CD4-positive, alpha-beta T cell treated with Interleukin-6 for 4 hours (primary cell): ENCODE results near the gene RIT2.

Experiments used
- DNase-seq: peaks from one replicate; pipeline ENCODE4 v3.0.0-alpha.2; 2020; ENCODE audit warnings: mixed read lengths

The RIT2 gene

DNA sequence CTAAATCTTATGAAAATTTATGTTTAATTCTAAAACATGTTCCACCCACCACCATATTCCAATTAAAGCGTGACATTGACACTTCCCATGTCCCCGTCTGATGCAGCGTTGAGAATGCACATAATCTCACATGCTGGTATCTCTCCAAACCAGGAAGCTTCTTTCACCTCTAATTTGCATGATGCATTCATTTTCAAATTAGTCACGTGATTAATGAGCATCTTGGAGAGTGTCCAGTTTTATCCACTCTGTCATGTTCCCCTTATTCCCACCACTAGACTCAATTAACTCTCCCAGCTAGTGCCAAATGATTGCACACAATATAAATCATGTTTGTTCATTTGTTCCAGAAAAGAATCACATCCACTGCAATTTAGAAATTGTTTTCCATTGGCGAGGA is 105.8 kb downstream of the RIT2 start:
- no peak for DNase-seq

DNA sequence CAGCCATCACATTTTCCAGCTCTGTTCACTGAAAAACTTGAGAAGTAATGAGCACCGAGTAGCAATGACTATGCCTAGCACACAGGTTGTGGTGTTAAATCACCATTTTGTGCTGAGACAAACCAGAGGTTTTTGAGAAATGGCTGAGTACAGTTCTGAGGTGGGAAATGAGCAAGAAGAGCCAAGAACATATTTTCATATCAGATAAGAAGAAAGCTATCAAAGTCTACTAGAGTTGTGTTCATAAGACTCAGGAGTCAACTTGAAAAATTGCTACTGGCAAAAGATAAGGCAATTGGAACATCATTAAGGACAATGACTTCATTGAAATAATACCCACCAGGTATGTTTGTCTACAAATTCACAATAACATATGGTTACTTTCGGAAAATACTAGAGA is 108.1 kb downstream of the RIT2 start:
- no peak for DNase-seq

DNA sequence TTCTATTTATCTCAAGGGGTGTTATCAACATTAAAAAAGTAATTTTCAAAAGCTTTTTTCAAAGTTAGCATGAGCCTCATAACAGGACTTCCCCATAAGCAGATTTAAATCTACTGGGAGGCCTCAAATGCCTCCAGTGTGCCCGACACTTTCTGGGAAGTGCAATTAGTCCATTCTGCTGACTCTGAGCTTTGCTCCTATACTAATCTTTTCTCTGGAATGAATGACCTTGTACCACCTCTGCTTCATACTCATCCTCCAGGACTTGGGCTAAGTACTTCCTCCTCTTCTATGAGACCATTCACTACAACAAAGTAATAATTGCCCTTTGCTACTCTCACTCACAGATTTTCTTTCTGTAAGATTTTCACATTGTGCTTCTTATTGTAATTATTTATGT is 111.1 kb downstream of the RIT2 start:
- no peak for DNase-seq

DNA sequence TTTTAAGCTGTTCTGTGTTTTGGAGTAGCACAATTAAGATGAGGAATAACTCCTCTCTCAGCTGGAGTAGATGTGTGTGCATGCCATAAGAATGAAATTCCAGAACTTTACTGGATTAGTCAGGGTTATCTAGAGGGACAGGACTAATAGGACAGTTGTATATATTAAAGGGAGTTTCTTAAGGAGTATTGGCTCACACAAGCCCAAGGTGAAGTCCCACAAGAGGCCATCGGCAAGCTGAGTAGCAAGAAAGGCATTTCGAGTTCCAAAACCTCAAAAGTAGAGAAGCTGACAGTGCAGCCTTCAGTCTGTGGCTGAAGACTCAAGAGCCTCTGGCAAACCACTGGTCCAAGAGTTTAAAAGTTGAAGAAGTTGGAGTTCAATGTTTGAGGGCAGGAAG is 113.7 kb downstream of the RIT2 start:
- no peak for DNase-seq

DNA sequence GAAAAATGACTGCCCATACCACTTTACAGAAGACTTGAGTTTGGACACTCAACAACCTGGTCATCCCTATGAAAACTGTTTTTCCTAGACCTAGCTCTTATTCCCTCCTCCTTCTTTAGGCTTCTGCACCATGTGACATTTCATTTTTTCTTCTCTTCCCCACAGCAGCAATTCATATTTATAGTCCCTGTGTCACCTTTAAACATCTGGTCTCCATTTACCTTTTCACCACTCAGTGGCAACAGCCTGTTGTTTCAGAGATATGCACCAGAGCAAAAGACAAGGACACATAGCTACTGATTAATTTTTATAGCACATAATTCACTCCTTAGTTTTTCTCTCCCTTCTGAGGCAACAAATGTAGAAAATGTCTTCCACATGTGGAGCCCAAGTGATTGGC is 118.7 kb downstream of the RIT2 start:
- DNase-seq = no peak

DNA sequence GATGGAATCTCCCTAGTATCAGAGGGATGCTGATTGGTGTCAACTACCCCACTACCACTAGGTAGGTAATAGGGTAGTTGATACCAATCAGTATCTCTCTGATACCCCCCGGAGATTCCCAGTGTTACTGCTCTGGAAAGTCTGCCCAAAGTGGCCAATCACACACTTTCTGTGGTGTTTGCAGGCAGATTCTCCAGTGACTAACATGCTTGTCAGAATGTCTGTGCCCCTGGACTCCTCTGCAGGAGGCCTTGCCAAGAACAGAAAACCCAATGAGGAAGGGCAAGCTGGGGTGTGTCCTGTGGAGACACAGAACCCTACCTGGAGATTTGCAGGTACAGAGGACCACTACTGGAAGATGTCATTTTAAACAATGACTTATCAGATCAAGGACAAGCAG is 135.1 kb downstream of the RIT2 start:
- DNase-seq = no peak

DNA sequence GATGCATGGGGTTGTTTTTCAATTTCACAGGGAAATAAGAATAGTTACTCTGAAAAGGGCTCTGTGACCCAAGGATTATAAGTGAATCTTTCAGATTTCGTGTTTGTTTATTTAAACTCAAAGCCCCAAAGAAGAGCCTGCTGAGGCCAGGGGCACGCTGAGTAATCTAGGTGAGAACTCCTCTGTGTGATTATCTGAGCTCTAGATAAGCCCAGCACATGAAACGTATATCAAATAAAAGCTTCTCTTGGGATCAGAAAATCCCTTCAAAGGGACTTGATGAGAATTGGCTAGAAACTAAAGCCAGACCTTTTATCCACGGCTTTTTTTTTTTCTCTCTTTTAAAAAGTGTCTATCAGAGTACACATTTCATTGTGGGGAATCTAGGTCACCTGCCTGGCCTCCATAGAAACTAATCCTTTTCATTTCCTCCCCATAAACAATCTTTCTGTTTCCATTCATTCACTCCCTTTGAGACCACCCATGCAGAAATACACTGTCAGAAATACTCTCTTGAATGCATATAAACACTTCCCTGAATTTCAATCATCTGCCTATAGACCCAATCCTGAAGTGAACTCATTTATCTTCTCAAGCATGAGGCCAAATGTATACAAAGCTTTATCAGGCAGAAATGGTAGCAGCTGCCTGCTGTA is 137.4 kb downstream of the RIT2 start:
- no peak for DNase-seq

DNA sequence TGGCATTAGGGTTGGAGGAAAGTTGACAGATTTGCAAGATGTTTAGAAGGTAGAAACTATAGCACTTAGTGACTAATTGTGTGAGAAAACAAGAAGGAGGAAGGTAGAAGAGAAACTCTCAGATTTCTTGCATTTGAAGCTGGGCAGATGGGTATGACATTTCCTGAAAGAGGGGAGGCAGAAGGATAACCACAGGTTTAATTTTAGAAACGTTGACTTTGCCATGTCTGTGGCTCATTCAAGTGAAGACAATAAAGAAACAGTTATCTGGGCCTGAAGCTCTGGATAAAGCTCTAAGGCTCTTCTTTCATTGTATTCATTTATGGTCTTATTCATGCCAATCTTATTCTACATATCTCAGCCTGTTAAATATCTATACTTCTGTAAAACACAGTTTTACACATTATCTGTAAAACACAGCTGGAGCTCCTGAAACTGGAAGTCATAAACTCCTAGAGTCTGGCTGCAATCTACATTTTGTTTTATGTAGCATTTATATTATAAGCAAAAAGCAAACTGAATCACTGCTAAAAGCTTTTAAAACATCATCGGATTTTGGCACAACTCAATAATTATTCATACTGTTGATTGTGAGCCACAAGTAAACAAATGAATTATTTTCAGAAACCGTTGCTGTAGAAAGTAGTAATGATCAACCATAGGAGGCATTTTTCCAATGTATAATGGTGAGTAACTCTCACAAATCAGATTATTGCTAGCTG is 138.5 kb downstream of the RIT2 start:
- no peak for DNase-seq

DNA sequence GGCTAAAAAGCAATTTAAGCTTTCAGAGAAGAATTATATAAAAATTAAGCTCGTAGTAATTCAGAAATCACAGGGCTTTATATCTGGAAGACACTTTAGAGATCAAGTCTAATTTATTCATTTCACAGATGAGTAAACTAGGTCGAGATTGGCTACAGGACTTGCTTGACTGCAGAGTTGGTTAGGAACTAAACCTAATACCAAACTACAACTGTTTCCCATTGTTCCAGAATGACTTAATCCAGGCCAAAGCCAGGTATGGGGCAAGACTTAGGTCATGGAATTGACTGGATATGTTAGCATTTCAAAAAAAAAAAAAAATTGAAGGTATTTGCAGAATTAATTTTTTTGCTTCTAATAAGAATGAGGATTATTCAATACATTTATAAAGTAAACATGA is 146.1 kb downstream of the RIT2 start:
- DNase-seq = no peak

DNA sequence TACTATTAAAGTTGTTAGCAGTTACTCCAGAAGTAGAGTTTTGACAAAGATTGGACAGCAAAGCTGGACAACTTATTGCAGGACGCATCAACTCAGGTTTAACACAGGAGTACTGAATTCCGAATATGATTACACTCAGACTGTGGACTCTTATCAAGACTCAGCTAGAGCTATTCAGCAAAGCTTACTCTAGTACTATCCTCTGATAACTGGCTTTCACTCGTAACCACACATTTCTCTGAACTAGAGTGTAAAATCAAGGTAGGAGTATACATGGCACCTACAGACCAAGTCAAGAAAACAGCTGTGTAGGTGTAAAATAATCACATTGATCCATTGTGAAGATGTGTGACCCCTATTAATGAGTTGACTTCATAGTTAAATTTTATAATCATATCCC is 154.2 kb downstream of the RIT2 start:
- no peak for DNase-seq

DNA sequence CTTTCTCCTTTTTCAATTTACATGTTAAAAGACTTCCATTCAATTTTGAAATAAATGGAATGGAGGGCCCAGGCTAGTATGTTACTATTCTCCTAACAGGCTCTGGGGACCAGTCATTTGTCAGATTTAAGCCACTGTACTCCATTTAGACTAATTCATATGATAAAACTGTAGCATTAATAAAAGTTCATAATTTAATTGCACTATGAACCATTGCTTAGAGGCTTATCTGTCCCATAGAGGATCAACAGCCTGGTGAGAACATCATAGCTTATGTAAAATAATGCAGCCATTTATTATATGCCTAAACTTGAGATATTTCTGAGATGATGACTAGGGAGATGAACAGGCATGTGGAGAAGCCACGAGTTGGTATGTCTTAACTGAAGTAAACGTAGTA is 156.0 kb downstream of the RIT2 start:
- DNase-seq = no peak

DNA sequence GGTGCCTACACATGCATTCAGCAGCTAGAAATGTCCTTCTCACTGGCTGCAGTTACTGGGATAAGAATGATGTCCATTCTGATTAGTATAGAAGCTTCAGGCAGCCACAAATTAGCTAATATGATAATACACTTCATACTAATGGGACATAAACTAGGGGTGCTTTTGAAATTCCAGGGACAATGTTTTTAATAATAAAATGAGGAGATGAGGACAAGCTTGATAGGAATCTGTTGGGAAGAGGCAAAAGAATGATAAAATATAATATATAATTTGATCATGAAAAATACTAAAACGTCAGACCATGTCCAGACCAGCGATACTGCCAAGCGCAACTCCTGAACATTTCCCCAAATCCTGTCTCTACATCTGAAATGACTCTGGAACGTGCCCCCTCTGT is 157.1 kb downstream of the RIT2 start:
- no peak for DNase-seq

DNA sequence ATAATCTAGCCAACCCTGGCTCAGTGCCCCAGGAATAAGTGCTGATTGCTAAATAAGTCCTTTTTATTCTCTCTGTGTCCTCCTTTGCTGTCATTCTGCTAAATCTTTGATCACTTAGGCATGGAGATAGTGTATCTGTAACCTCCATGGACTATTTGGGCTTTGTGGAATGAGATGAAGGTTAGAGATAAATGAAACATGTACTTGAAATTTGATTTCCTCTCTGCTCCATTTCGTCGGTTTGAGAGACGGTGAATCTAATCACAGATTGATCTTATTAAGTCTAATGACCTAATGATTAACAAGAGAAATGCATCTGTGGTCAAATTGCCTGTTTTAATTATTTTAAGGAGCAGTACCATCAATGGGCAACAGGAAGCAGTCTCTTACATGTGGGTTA is 159.2 kb downstream of the RIT2 start:
- DNase-seq = no peak

DNA sequence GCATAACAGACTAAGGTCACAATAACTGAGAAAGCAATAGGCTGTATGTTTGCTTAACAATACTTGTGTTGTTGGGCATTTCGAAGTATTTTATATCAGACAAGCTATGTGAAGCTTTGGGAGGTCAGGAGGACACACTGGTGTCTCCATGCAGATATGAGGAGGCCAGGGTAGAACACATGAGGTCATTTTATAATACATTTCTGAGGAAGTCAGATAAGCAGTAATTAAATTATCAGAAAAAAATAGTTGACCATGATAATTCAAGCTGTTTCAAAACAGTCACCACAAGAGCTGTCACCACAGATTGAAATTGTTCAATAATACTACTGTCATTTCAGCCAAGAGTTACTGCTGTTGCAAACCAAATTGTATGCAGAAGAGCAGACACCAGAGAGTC is 160.6 kb downstream of the RIT2 start:
- no peak for DNase-seq

DNA sequence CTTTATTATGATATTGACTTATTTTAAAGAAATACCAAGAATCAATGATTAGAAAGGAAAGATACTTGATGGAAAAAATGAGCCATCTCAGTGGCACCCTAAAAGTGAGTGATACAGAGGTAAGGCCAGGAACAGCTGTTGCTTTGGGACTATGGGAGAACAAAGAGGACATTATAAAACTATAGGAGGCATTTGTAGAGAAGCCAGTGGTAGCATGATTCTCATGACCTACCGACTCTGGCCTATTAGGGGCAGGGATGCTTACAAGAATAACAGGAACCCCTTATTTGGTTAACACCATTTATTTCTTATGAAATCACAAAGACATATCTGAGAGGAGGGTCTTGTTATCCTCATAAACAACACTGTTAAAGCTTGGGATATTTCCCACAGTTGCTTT is 162.2 kb downstream of the RIT2 start:
- DNase-seq = no peak

DNA sequence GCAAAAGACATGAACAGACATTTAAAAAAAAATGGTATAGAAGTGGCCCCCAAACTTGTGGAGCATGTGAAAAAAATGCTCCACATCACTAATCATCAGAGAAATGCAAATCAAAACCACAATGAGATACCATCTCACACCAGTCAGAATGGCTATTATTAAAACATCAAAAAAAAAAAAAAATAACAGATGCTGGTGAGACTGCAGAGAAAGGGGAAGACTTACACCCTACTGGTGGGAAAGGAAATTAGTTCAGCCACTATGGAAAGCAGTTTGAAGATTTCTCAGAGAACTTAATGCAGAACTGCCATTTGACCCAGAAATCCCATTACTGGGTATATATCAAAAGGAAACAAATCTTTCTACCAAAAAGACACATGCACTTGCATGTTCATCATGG is 164.8 kb downstream of the RIT2 start:
- DNase-seq = no peak

DNA sequence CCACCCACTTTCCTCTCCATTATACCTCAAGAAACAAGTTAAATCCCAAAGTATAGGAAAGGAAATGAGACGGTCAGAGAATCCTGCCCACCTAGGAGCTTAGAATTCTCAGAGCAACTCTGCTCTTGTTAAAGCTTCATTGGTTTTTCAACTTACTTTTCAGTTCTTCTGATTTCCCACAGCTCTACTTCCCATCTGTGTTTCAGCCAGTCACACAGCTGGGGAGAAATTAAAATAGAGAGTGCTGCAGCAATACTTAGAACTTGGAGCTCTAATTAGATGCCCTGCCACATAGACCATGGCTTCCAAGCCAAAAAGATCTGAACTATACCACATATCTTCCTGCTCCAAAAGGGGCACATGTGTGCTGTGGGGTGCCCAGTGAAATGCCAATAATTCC is 166.7 kb downstream of the RIT2 start:
- DNase-seq = no peak

DNA sequence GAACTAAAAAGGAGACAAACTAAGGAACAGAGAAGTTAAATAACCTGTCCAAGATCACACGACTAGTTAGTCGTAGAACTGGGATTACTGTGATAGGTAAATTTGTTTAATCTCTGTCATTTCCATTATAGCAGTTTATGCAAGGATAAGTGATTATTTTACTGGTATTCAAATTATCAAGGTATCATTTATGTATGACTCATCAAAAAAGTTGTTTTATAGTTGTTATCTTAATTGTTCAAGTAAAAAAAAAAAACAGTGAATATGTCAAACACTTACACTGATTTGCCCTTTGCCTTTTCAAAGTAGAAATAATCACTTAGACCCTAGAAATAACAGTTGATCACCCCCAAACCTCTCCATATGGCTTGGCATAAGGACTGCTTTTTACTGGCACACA is 173.6 kb downstream of the RIT2 start:
- DNase-seq = no peak

DNA sequence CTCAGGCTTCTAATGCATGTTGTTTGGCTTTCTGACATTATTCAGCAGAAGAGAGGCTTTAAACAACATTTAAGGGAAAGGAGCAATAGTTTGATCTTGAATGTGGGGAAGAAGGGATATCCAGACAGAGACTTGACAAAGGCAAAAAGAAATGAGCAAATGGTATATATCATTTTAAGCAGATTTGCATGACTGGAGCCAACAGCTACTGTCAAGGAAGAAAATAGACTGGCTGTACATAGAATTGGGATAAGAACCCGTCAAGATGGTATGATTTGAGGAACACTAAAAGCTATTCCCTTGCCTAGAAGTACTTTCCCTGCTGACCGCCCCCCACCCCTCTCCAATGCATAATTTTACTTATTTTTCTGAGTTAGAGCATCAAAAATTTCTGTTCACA is 174.5 kb downstream of the RIT2 start:
- DNase-seq = no peak

DNA sequence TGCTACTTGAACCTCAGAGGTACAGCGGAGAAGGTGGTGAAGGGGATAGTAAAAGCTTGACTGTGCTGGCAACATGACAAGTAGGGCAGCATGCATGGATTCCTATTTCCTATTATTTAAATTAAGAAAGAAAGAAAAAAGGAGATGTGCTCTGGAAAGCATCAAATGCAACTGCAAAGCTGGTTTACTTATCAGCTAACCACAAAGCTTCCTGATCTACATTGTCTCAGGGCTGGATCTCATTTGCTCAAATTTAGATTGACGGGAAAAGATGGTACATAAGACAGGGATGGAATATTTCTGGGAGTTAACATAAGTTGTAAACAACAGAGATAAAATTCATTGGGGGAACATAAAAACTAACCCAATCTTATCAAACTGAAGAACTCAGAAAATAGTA is 178.0 kb downstream of the RIT2 start:
- no peak for DNase-seq

DNA sequence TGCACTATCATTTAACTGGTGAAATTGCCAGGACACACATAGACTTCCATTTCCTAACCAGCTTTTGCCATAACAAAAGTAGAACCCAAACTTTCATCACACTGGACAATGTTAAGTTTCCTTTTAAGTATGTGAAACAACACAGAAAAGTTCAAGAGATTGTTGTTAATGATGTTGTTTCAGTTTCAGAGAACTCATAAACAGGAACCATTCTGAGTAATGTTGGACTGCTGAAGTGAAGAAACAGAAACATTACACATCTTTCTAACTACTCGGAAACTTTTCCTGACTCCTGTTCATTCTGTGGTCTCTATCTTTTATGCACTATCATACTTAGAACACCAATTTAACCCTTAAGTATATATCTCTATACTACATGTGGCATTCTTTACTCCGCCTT is 179.2 kb downstream of the RIT2 start:
- DNase-seq = no peak

DNA sequence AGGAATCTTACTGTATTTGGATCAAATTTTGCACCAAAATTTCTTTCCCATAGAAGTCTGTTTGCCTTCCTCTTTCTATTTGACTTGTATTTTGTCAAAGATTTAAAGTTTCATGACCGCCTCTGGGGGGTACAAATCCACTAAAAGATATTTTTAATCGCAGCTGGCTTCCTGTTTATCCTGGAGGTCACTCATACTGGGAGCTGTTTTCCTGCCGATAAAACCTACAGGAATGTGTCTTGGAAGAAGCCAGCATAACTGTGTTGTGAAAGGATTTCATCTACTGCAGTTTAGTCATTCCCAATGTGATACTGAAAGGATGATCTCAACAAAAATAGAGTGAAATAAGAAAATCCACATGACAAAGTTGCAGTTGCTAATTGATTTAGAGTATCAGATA is 184.0 kb downstream of the RIT2 start:
- no peak for DNase-seq

DNA sequence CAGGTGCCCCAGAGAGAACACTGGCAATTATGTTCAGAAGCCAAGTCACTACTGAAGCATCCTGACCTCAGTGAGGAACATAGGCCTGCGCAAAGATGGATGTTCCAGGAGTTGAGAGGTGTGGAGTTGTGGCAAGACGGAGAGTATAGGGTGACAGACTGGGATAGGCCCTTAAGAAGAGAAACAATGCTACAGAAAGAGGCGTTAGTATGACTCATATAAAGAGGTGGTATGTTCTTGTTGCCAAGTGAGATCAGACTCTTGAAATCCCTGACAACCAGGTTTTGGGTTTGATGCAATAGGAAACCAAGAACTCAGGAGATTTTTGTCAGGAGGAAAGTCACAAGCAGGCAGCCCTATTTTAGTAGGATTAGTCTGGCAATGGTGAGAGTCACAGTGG is 185.6 kb downstream of the RIT2 start:
- no peak for DNase-seq

DNA sequence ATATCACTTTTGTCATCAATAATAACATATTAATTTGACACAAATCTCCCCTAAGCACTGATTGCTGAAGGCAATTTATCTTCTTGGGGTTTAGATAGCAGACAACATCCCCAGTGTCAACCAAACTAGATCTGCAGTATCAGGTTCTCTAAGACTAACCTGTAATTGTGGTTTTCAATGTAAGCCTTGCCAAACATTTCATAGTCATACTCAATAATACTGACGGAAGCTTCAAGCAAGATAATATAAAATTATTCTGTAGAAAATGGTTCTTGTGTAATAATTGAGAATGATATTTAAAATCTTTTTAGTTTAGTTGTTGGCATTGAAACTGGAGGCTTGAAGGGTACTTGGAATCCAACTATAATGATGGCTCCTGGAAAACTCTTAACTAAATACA is 186.3 kb downstream of the RIT2 start:
- DNase-seq = no peak

DNA sequence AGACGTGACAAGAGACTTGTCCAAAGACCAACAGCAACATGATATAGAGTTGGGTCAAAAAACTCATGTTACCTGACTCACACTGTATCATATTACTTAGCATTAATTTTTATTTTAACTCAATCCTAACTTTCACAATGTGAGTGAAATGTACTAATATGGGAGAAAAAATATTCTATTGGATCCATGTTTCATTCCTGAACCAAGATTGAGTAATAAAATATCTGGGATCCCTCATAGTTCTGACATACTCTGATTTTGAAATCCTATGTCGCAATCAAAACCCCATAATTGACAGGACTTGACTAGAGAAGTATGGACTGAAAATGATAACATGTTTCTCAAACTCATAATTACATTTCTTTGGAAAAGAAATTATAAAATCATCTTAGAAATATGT is 190.4 kb downstream of the RIT2 start:
- no peak for DNase-seq
